ENCODE data around the gene PALM. TPM values are rescaled to one million over a fixed set of nuclear protein-coding genes. Genes with fewer than 3 reads are reported as not detected.

The PALM gene
- total and polyA plus RNA-seq, 2 experiments from 2014 or later, result 22.1 to 27.2 TPM

GRCh38 chr19:757811-758668, 49.3 kb downstream of the PALM start:
- Histone ChIP-seq H3K9me3 (ENCODE audit: low read depth) (no peaks in the 10 kb centered on the region), H3K4me1 (ENCODE audit: insufficient read depth) (peaks cover 13% of the 10 kb centered on the region), H3K36me3 (replicated peaks; ENCODE audit: insufficient read depth, low read depth) (no peaks in the 10 kb centered on the region), H3K27ac (no peak overlapping the region), H2AFZ (no peak overlapping the region), H3K4me2 (no peak overlapping the region), H3K27me3 (no peaks in the 10 kb centered on the region), H3K79me2 (peaks cover 35% of the 10 kb centered on the region), H4K20me1 (ENCODE audit: insufficient read depth, poor library complexity, severe bottlenecking) (no peaks in the 10 kb centered on the region), H3K4me3 (no peak overlapping the region), H3K9me2 (replicated peaks; ENCODE audit: insufficient read depth) (no peaks in the 10 kb centered on the region)
- TF ChIP-seq EZH2 (IDR thresholded peaks at IDR 0.05; ENCODE audit: borderline replicate concordance), result no peak
- TF ChIP-seq, protein P1, sequence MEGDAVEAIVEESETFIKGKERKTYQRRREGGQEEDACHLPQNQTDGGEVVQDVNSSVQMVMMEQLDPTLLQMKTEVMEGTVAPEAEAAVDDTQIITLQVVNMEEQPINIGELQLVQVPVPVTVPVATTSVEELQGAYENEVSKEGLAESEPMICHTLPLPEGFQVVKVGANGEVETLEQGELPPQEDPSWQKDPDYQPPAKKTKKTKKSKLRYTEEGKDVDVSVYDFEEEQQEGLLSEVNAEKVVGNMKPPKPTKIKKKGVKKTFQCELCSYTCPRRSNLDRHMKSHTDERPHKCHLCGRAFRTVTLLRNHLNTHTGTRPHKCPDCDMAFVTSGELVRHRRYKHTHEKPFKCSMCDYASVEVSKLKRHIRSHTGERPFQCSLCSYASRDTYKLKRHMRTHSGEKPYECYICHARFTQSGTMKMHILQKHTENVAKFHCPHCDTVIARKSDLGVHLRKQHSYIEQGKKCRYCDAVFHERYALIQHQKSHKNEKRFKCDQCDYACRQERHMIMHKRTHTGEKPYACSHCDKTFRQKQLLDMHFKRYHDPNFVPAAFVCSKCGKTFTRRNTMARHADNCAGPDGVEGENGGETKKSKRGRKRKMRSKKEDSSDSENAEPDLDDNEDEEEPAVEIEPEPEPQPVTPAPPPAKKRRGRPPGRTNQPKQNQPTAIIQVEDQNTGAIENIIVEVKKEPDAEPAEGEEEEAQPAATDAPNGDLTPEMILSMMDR (IDR thresholded peaks at IDR 0.05; ENCODE audit: poor library complexity), result no peak
- no peak for TF ChIP-seq EZH2phosphoT487 (IDR thresholded peaks at IDR 0.05; ENCODE audit: low read depth, severe bottlenecking, unreplicated experiment)
- no peak for DNase-seq (ENCODE audit: low spot score)
- WGBS (ENCODE audit: low lambda C conversion rate, missing lambda C conversion rate), result 97% methylated on average over 49 of the region's 50 CpGs

- Histone ChIP-seq H3K4me2 (no peak overlapping the region), H3K4me1 (ENCODE audit: insufficient read depth) (no peaks in the 10 kb centered on the region), H3K36me3 (replicated peaks; ENCODE audit: insufficient read depth, low read depth) (no peaks in the 10 kb centered on the region), H3K9me3 (ENCODE audit: low read depth) (no peaks in the 10 kb centered on the region), H3K9me2 (replicated peaks; ENCODE audit: insufficient read depth) (no peaks in the 10 kb centered on the region), H3K27ac (no peak overlapping the region), H3K27me3 (no peaks in the 10 kb centered on the region), H2AFZ (no peak overlapping the region), H3K4me3 (no peak overlapping the region), H3K79me2 (no peaks in the 10 kb centered on the region), H4K20me1 (ENCODE audit: insufficient read depth, poor library complexity, severe bottlenecking) (no peaks in the 10 kb centered on the region)
- TF ChIP-seq EZH2phosphoT487 (IDR thresholded peaks at IDR 0.05; ENCODE audit: low read depth, severe bottlenecking, unreplicated experiment) (no peak), EZH2 (IDR thresholded peaks at IDR 0.05; ENCODE audit: borderline replicate concordance) (no peak)
- TF ChIP-seq, protein P1 (IDR thresholded peaks at IDR 0.05; ENCODE audit: poor library complexity), result no peak
- WGBS (ENCODE audit: low lambda C conversion rate, missing lambda C conversion rate), result 96% methylated on average over 10 of the region's 10 CpGs
- no peak for DNase-seq (ENCODE audit: low spot score)
Observed at GRCh38 chr19:763181-763580, 54.4 kb downstream of the PALM start.

GRCh38 chr19:763869-764268, 55.1 kb downstream of the PALM start:
- Histone ChIP-seq H2AFZ (no peak overlapping the region), H3K4me1 (ENCODE audit: insufficient read depth) (peaks cover 3% of the 10 kb centered on the region), H3K9me3 (ENCODE audit: low read depth) (no peaks in the 10 kb centered on the region), H4K20me1 (ENCODE audit: insufficient read depth, poor library complexity, severe bottlenecking) (no peaks in the 10 kb centered on the region), H3K36me3 (replicated peaks; ENCODE audit: insufficient read depth, low read depth) (no peaks in the 10 kb centered on the region), H3K9me2 (replicated peaks; ENCODE audit: insufficient read depth) (no peaks in the 10 kb centered on the region), H3K27ac (no peak overlapping the region), H3K27me3 (no peaks in the 10 kb centered on the region), H3K79me2 (no peaks in the 10 kb centered on the region), H3K4me3 (no peak overlapping the region), H3K4me2 (no peak overlapping the region)
- DNase-seq (ENCODE audit: low spot score), result no peak
- TF ChIP-seq EZH2 (IDR thresholded peaks at IDR 0.05; ENCODE audit: borderline replicate concordance) (no peak), EZH2phosphoT487 (IDR thresholded peaks at IDR 0.05; ENCODE audit: low read depth, severe bottlenecking, unreplicated experiment) (no peak)
- TF ChIP-seq, protein P1 (IDR thresholded peaks at IDR 0.05; ENCODE audit: poor library complexity), result no peak
- 95% methylated on average over 6 of the region's 6 CpGs for WGBS (ENCODE audit: low lambda C conversion rate, missing lambda C conversion rate)
